HG03095 (cell line): ENCODE data around the gene CHRM2.
"Not testable (repeated sequence)": the region's sequence is repeated elsewhere in the genome, so short reads cannot be mapped to it uniquely, and the experiment has no call there.

Experiments
- ATAC-seq: cut with Tn5 transposase; IDR thresholded peaks from one replicate; pipeline ENCODE4 v1.9.1; 2021; ENCODE audit warnings: moderate library complexity; ENCODE audit not compliant: unreplicated experiment

The CHRM2 gene

DNA sequence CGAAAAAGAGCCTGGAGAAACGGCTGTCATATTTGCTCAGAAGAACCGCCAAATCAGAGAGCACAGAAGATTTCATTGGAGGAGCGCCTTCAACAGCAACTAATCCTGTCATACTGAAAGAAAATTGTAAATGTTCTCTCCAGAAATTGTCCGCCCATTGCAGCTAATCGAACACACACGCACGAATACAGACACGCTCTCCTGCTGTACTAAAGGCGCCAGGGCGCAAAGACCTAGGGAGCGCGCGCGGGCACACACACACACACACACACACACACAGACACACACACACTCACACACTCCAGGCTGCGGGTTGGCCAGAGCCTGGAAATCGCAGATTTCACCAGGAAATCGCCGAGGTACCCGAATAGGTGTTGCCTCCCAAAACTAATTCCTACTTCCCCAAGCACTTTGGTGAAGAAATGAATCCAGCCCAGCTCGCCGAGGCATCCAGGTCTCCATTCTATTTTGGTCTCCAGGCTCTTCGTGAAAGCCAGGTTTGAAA lies at the start of gene CHRM2:
TSS of gene CHRM2 (plus strand) at position 157 of the 505 bp plus-strand sequence. CDS start 146,214 bp downstream, outside the sequence.
- ATAC-seq, result no peak

DNA sequence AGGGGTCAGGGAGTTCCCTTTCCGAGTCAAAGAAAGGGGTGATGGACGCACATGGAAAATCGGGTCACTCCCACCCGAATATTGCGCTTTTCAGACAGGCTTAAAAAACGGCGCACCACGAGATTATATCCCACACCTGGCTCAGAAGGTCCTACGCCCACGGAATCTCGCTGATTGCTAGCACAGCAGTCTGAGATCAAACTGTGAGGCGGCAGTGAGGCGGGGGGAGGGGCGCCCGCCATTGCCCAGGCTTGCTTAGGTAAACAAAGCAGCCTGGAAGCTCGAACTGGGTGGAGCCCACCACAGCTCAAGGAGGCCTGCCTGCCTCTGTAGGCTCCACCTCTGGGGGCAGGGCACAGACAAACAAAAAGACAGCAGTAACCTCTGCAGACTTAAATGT lies 37.1 kb upstream of the CHRM2 start:
- not testable (repeated sequence) for ATAC-seq

DNA sequence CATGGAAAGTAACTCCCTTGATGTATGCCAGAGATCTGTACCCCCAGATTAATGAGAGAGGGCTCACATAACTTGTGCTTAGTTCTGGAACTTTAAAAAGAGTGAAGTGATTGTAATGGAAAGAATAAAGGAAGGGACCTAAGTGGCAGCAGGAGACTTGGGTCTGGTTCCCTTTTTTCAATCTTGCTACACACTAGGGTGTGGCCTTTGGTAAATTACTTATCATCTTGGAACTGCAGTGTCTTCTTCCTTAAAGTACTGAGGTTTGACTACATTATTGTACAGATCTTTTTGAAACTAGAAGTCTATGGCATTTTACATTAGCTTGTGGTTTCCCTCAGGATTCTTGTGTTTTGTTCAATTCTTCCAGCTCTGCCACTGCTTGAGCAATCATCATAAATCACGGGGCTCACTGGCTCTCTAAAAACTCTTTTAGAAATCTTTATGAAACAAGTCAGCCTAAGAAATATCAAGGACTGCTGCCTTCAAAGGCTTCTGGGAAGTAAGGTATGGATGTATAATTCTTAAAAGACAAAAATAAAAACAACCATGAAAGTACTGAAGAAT lies 22.5 kb upstream of the CHRM2 start:
- ATAC-seq, result no peak

DNA sequence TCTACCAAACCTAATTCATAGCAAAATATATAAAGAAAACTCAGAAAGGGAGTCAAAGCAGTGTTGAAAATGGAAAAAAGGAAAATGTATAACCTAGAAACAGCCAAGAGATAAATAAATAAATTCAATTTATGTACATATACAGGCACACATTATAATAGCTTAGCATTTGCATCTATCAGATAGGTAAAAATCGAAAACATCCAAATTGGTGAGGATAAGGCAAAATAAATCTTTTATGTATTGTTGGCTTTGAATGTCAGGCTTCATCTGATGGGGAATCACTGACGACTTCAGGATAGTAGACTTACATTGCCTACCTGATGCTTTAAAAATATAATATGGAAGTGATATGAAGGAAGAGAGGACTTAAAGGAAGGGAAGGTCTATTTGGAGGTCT lies 20.6 kb upstream of the CHRM2 start:
- ATAC-seq, result no peak

DNA sequence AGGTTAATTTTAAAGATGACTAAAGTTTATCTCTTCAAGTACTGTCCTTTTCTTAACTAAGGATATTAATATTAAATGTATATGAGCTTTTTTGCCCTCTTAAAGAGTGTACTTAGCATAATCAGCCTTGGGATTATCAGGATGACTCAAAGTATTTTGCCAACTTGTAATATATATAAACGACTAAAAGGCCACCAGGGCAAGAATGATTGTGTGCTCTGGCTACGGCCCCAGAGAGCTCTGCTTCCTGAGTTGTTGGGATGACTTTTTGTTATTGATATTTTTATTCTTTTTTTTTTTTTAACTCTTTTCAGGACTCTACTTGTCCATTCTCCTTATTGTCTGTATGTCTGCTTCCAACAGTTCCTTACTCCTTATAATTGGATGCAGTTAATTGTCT lies 14.8 kb upstream of the CHRM2 start:
- no peak for ATAC-seq

DNA sequence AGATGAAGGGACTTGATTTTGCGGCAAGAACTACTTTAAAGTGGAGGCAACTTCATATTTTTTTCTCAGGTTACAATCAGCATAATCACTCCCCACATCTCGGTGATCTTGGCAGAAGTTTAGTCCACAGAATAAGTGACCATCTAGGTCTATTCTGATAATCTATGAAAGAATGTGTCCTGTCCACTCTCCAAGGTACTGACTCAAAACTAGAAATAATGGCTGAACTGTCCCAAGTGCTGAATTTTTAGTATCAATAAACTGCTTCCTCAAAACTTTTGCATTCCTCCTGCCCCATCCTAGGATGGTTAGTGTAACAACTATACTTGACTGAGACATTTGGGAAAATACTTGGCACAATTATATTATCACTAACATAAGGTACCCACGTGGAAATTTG lies 10.9 kb upstream of the CHRM2 start:
- ATAC-seq, result no peak

DNA sequence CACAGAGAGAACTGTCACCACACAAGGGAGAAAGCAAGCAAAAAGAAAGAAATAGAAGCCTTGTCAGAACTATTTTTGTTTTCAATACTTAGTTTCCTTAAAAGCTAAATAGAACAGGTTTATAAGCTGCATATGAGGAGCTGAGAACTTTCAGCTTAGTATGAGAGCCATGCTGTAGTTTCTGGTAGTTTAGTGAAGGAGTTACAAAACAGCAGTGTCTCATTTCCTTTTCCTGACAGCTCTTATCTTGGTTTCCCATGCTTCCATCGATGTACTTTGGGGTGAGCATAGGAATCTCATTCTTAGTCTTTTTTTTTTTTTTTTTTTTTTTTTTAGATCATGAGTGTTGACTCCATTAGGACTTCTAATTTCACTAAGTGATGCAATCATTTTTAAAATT lies 8.6 kb upstream of the CHRM2 start:
- no peak for ATAC-seq

DNA sequence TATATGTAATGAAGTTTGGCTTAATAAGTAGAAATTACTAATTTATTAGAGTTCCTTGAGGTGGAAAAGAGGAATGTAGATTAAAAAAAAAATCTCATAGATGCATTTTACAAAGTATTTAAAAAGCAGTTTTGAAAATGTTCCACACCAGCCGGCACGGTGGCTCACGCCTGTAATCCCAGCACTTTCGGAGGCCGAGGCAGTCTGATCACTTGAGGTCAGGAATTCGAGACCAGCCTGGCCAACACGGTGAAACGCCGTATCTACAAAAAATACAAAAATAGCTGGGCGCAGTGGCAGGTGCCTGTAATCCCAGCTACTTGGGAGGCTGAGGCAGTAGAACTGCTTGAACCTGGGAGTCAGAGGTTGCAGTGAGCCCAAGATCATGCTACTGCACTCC lies 3.2 kb upstream of the CHRM2 start:
- no peak for ATAC-seq

DNA sequence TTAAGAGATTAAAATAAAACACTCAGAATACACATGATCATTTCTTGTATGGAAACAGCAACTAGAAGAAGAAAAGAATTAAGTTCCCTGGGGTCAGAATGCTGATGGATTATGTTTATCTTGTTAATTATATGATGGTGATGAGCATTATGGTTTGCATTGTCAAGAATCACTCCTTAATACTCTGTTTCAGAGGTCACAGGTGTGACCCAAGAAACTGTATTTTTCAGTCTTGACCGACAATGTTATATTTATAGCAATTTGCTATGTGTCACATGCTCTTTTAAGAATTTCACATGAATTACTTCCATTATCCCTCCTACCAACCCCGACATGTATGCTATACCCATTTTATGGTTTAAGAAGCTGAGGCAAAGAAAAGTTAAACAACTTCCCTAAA lies 2.7 kb upstream of the CHRM2 start:
- no peak for ATAC-seq

DNA sequence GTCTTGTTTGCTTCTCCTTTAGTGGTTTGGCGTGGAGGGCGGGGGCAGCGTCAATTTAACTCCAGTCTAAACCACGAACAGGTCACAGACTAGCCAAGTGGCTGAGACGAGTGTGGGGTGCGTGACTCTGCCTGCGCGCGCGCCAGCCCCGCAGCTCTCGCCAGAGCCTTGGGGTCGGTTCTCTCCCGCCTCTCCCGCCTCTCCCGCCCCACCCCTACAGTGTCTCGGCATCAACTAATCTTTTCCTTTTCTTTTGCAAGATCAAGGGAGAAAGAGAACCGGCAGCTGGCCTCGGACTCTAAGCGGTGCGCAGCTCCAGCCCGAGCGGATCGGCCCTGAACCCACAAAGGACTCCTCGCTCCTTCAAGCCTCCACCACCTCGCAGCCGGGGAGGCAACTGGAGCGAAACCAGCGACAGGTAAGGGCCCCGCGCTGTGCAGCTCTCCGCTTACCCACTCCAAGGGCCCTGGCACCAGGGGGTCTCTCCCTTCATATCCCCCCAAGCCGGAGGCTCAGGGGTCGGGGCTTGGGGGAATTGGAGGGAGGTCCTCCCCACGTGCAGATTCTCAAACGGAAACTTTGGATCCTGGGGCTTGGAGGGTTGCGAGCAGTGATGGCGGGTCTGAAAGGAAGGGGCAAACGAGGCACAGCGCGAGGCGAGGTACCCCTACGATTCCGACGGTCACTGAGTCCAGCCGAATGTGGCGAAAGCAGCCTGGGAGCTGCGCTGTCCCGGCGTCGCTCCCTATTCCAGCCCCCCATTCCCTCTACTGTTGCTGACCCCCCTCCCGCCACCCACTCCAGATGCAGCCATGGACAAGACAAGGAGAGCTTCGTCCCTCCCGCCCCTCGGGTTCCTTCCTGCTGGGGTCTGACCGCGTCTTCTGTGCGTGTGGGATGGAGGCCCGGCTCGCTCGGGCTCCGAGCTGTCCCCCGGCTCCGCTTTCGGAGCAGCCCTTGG lies 829 bp downstream of the CHRM2 start:
- ATAC-seq, result no peak

DNA sequence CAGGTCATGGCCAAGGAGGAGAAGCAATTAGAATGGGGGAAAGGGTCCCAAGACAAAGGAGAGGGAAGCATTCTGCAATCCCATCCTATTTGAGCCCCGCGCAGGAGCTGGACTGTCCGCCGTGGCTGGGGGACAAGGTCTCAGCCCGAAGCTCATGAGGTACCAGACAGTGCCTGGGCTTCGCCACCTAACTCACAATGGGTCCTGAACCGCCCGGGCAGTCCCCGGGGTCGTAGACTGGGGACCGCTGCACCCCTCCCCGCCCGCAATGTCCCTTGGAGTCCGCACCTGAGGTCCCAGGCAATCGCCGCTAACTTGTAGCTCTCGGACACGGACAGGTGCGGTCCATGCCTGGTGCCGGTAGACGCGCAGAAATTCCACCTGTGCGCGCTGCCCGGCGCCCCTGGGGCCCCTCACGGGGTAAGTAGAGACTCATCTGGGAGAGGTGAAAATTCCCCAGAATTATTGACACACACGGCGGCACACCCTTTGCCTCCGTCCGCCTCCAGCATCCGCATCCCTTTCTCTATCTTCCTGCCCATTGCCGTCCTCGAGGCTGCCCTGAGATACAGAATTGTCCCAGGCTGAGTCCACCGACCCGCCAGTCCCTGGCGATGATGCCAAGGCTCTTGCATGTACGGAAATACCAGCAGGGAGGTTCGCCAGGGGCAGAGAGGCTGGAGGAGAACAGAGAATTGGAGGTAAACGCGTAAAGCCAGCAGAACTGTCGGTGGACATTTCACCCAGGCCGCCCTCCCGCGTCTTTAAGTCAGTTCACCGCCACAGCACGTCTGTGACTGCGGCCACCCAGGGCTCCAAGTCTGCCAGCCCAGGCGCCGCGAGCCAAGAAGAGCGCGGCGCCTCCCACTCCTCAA lies 1.8 kb downstream of the CHRM2 start:
- no peak for ATAC-seq

DNA sequence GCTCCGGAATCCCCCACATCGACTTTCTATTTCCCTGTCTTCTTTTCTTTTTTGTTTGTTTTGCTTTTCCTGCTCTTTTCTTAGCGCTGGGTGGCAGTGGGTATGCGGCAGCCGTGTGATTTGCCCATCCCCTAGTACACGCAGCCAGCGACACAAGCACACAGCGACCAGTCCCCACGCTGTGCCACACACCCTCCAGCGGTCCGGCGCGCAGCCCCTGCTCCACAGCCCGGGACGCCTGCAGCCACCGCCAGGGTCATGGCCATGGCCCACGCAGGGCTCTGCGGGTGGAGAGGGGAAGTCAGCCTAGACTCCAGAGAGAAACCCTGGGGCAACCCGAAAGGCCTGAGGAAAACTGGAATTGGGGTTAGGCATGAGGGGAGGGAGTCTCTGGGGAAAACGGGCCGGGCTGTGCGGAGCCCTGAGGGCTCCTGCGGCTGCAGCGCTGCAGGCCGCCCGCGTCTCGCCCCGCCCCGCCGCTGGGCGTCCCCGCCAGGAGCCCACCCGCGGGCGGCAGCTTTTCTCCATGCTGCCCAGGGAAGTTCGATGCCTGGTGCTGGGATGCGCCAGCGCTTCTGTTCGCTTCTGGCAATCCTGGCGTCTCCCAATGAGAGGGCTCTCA lies 2.5 kb downstream of the CHRM2 start:
- ATAC-seq, result no peak

DNA sequence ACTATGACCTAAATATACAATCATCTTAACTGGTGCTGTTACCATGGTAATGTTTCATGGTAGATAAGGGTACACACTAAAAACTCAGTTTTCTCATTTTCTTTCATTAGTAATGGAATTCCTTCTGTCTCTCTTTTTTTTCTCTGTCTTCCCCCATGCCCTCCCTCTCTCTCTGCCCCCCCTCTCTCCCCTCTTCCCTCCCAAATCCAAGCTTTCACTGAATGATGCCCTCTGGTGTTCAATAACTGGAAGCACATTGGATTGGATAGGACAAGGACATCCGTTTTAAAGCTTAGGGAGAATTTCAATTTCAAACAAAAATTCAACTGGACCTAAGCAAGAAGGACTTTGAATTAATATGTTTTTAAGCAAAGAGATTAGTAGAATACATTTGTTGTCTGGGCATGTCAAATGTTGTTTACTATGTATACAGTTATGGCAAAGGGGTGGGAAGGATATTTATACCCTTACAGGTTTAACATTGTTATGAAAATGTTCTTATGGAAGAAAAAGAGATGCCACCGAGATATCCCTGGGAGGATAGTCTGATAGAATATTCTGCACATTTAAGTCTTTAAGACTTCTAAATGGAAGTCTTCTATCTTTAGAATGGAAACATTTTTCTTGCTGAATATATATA lies 6.1 kb downstream of the CHRM2 start:
- no peak for ATAC-seq

DNA sequence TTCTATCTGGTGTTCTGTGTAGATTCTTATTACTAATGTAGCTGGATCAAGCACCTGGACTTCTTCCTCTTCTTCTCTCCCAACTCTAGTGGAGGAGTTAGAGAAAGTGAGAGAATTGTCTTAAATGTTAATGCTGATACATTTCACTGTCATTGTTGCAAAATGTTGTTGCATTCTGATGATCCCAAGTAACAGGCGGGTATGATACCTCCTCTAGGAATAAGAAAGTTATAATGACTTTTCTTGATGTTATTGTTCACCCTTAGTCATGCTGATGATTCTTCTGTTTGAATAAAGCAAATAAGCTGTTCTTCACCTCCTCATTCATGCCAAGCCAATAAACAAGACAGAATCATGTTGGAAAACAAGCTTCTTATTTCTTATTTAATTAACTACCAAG lies 9.1 kb downstream of the CHRM2 start:
- ATAC-seq, result no peak

DNA sequence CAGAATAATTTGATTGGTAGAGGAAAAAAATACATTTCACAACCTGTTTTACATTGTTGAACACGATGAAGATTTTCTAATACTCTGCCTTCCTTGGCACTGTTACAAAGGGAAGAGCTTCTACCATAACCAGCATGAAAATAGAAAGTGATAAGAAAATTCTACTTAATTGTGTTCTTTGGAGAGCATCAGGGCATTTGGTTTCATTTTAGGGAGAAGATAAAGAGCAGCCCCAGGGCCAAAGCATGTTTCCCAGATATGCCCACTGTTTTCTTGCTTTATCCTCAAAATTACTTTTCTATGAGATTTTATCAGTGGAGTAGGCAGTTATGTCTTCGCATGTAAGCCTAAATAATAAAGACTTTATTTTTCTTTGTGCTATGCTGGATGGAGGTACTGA lies 9.5 kb downstream of the CHRM2 start:
- ATAC-seq, result no peak

DNA sequence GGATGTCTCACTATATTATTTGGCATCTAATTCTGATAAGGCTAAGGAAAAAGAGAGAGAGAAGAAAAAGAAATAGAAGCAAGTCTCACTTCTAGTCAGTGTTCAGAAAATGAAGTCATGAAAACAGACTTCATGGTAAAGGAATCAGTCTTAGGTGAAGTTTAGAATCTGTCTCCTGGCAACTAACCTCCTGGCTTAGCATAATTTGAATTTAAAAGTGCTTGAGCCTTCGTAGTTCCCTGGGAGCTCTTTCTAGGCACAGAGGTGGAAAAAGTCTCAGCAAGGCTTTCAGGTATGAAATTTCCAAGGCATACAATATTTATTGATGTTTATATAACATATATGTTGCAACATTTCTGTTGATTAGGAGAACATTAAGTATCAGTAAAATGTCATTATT lies 10.4 kb downstream of the CHRM2 start:
- ATAC-seq, result no peak

DNA sequence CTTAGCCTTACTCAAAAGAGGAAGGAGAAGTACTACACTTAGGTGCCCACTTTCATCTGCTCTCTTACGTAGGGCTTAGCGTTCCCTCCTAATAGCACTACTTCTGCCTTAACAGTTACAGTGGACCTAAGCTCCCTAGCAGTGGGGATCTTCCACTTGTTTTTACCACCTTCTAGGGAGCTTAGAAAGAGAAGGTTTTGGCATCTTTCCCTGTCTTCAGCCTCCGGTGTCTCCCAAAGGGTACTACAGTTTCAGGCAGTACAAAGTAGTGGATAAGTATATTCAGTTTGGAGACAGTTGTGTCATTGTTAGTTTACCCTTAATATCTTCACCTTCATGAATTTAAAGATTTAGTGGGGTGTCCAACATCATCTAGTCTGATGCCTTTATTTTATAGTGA lies 14.6 kb downstream of the CHRM2 start:
- ATAC-seq, result no peak

DNA sequence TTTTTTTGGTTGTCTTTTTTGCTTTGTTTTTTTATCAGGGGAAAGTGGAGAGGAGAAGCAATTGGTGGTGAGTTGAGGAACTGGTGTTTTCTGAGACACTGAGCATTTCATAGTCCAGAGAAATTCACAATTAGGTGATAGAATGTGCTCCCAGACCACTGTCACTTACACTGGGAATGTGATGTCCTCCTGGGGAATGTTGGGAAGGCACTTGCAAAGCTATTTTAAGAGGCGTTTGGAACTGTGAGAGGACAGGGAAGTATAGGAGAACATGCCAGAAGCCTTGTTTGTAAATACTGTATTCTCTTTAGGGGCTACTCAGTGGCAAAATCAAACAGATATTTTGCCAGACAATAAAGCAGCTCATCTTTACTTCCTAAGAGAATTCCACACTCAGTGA lies 16.0 kb downstream of the CHRM2 start:
- no peak for ATAC-seq

DNA sequence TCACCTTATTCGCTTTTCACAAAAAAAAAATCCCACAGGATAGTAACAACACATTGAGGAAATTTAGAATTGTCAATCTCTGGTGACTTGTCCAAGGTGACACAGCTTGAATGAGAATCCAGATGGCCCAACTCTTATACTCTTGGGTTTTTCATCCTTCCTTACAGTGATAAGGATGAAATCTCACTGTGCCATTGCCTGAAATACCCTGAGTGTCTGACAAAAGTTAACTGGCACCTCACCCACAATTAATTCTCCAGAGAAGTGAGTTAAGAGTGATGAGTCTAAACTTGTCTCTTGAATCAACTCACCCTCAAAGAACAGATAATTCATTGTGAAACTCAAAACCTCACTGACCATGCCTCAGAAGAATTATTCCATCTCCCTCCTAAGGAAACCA lies 18.9 kb downstream of the CHRM2 start:
- no peak for ATAC-seq

DNA sequence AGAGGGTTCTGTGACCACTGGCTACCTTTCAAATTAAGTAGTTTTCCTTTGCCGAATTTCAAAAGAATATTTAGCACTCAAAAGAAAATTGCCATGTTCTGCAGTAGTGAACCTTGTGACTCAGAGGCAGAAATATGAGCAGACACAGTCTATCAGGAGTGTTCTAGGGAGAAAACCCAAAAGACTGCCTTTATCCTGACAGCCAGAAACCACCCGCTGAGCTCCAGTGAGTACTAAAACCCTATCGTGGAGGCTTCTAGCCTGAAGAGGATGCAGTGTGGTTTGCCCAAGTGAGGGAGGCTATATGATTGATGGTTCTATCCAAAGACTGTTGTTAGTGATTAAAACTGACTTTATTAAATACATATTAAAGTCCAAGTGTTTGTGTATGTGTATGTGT lies 21.9 kb downstream of the CHRM2 start:
- no peak for ATAC-seq
